Measurements from ENCODE around the gene ZSCAN1.

Gene ZSCAN1

DNA sequence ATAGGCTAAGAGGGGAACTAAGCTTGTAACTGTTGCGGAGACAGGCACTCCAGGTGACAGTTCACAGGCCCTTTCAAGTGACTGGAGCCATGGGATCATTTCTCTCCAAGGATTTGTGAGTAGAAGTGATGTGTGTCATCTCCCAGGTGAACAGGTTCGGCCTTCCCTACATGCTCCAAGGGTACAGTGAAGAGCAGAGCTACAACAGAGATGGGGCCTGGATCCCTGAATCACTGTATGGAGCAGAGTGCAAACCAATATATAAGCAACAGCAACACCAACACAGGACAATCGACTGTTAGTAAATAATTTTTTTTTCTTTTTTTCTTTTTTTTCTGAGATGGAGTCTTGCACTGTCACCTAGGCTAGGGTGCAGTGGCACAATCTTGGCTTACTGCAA is 49.2 kb downstream of the ZSCAN1 start:
- no peak for DNase-seq

DNA sequence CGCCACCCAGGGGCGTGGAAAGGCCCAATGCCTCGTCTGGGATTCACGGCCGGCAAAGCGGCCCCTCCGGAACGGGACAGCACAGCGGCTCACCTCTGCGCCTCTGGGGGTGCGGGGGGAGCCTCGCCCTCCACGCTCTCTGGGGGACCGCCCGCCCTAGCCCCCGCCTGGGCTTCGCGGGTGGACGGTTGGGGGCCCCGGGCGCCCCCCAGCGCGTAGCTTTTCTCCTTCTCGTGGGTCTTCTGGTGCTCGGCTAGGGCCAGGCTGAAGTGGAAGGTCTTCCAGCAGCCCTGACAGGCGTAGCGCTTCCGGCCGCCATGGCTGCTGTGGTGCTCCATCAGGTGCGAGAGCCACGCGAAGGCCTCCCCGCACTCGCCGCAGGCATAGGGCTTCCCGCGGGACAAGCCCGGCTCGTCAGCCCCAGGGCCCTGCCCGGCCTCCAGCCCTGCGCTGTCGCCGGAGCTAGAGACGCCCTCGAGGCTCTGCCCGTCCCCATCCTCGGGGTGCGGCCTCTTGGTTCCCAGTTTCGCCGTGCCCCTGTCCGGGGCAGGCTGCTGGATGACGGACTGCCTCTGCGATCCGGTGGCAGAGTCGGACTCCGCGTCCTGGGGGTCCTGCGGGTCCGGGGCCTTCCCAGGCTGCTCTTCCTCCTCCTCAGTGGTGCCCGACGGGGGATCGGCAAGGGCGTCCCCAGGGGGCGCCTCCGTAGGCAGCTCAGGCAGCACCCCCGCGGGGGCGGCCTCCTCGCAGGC is 50.9 kb downstream of the ZSCAN1 start:
- DNase-seq, result no peak

DNA sequence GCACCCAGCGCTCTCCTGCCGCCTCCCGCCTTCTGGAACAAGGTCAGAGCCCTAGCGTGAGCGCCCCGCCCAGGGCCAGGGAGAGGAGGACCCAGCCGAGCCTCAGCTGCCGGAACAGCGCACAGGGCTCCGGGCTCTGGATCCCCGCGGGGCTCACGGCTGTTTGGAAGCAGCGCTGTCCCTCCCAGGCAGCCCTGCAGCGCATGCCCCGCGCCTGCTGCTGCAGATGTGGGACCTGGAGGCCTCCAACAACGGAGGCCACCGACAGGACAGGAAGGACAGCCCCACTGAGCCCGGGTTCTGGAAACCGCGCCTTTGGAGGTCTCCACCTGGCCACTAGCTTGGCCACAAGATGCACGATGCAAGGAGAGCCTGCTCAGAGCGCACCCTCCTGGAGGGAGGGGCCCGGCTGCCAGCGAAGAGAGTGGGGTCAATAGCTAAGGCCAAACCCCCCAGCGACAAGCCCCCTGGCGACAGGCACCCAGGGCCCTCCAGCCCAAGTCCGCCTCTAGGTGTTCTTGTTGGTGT is 51.6 kb downstream of the ZSCAN1 start:
- no peak for DNase-seq

DNA sequence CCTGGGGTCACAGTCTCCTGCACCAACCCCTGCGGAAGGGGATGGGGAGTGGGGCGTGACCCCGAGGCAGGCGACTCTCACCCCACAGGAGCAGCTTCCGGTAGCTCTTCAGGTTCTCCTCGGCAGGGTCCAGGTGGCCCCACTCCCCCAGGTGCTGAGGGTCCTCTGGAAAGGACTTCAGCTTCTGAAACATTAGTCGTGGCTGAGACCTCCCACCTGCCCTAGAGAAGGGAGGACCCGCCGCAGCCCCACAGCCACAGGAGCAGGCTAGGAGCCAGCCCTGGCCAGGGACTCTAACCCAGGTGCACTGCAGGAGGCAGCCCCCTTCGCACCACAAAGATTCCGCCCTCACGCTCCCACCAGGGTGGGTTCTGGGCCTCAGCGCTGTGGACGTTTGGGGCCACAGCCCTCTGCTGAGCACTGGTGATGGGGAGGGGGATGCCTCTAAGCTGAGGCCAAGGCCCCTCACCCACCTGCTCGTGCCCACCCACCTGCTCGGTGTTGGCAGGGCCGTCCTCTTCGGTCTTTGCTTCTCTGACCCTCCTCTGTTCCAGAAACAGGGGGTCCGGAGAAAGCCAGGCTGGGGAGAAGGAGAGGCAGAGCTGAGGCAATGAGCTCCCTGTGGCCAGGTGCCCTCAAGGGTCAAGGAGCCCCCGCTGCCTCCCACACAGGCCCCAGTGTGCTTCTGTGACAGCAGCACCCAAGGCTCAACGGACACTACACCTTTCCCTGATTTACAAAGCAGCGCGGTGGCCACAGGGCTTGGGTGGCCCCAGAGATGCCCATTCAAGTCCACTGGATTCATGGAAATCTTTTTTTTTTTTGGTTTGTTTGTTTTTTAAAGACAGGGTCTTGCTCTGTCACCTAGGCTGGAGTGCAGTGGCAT is 53.2 kb downstream of the ZSCAN1 start:
- DNase-seq, result no peak

DNA sequence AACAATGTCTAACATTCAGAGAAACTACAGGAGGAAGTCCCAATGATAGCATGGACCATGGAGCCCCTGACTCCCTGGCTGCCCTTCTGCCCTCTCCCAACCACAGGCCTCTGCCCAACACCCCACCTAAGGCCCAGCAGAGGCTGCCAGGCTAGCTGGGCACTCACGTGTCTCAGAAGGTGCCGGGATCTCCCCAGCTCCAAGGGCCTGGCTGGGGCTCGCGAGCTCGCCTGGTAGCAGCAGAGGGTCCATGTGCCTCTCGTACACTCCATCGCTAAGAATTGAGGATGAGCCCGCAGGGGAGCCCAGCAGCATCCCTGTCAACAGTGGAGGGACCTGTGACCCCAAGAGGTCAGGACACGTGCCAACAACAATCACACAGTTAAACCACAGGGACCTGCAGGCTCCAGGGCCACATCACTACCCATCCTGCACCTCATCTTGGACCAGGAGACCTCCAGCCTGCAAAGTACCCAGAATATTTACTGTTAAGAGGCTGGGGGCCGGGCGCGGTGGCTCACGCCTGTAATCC is 54.8 kb downstream of the ZSCAN1 start:
- no peak for DNase-seq

DNA sequence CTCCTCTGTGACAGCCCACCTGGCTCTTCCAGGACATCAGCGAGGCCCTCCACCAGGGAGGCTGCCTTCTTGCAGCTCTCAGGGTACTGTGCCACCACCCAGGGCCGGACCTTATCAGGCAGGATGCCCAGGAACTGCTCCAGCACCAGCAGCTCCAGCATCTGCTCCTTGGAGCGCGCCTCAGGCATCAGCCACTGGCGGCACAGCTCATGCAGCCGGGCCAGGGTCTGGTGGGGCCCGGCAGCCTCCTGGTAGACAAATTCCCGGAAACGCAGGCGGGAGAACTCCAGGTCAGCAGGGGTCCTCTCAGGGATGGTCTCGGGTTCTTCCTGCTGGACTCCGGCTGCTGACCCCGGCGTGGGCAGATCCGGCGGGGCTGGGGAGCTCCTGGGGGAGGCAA is 56.0 kb downstream of the ZSCAN1 start:
- DNase-seq, result no peak

DNA sequence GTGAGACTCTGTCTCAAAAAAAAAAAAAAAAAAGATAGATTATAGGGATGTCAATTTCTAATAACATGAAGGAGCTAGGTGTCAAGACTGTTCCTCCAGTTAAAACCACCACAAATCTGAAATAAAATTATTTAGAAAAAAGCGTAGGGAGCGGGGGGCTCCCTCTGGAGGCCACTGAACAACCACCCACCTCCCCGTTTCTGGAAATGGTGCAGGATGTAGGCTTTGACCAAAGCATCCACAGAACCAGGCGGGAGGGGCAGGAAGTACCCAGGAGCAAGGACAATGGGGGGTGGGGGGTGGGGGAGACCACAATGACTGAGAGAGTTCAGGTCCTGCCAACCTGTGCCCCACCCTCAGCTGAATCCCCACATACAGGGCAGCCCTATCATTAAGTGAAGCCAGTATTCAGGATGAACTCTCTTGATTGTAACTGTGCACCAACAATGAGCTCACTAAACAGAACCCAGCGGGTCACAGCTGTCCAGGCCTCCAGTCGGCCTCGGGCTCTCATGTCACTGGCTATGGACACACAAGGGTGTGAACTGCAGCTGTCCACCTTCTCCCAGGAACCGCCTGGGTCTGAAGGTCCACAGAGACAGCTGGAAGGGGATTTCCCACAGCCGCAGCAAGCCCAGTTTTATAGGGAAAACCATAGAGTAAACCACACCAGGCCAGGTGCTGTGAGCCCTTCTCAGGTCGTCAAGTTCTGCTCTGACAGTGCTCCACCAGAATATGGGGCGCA is 57.6 kb downstream of the ZSCAN1 start:
- no peak for DNase-seq

DNA sequence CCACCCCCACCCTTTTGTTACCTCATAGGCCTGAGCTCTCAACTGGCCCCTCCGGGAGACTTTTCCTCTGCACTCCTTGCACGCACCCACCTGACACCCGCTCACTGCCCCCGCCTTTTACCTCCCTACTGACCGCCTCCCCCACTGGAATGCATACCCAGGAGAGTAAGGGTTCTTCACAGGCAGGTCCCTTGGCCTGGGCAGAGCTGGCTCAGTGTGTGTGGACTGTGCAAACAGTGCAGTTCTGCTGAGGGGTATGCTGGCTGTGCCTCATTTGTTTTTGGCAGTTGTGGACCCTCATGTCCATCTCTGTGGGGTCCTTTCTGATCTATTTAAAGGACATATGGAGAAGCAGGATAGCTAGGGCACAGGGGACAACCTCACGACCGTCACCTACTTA is 59.2 kb downstream of the ZSCAN1 start:
- DNase-seq, result no peak

DNA sequence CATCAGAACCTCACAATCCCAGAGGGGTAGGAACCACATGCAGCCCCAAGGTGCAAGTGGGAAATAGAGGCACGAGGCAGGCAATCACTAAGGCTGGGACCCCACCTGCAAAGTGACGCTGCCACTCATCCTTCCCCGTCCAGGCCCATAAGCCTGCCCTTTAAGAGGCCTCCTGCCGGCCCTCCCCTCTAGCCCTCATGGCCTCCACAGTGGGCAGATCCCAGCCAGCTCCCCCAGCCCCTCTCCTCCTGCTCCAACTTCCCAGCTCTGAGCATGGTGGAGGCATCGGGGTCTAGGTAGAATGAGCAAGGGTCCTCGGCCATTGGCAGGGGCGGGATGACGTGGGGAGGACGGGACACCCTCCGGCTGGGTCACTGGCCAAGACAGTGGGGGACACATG is 61.5 kb downstream of the ZSCAN1 start:
- DNase-seq, result no peak

DNA sequence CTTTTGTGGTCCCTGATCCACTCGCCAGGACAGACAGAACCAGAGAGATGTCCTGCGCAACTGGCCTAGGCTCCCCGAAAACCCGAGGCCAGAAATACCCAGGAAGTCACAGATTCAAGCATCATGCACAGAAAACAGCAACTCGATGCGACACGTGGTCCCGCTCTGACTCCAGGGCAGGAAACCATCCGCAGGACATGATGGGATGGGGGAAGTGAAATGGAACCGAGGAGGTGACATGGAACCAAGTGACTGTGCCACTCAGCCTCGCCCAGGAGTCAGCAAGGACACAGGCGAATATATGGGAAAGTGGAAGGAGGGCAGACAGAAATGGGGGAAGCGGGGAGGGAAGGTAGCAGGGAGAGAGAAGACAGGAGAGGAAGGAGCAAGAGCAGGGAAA is 63.1 kb downstream of the ZSCAN1 start:
- DNase-seq, result no peak

DNA sequence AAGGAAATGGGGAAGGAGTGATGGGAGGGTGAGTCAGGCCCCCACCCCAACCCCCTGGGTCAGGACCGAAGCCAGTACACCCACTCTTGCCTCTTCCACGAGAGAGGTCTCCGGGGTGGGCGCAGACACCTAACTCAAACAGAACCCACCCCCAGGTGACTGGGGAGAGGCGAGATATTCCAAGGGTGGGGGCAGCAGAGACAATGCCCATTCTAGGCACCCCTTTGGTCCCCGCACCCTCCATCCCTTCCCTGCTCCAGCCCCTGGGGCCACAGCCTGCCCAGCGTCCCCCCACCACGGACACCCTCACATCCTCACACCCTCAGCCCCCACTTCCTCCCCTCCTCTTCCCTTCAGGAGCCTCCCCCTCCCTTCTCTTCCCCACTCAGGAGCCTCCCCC is 63.5 kb downstream of the ZSCAN1 start:
- DNase-seq, result no peak

DNA sequence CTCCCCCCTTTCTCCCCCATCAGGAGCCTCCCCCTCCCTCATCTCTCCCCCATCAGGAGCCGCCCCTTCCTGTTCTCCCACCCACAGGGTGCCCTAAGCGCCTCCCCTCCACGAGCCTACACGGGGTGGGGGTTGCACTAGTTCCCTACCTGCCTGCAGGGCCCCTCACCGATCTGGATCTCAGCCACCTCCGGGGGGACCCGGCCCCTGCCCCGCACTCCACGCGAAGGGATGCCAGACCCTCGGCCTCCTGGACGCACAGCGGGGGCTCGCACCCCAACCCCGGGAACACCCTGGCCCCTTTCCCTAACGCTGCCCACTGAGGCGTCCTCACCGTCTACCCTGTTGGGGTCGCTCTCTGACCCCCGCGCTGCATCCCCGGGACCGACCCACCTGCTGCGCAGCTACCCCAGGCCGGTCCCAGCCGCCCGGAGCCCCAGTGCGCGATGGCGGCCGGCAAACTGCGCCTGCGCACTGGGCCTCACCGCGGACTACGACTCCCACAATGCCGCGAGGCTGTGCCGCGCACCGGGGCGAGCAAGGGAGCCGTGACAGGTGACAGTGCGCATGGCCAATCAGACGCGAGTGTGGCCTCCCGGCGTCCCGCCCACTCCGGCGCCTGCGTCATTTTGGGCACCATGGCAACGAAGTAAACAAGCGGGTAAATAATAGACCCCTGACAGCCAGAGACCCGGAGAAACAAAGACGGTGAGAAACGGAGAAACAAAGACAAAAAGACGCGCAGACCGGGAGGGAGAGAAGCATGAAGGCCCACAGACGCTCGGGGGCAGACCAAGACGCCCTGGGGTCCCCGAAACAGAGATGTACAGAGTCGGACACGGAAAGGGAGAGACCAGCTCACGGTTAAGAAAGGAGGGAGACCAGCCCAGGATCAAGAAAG is 64.2 kb downstream of the ZSCAN1 start, which contains the start of gene ZSCAN18:
TSS of gene ZSCAN18 (minus strand) at position 451 of the 901 bp plus-strand sequence. CDS start 7,964 bp downstream, outside the sequence.
- peak; percentile 92 for DNase-seq

DNA sequence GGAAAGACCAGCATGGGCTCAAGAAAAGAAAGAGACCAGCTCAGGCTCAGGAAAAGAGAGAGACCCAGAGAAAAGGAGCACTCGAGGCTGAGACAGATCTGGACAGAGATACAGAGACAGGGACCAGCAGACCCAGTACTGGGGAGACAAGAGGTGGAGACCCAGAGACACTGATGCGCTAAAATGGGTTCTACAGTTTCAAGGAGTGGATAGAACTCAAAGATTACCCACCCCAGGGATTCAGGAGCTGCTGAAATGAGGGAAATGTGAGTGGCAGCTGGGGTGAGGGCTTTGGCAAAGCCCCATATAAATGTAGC is 64.8 kb downstream of the ZSCAN1 start:
- DNase-seq, result no peak

All from right kidney (tissue), 1 donor.